BLaER1 (cell line): Measurements from ENCODE around the gene COTL1.
"Not testable (repeated sequence)": the region's sequence is repeated elsewhere in the genome, so short reads cannot be mapped to it uniquely, and the experiment has no call there.

ENCODE experiments used
- H3K27ac ChIP-seq: shearing (Covaris generic); formaldehyde crosslinking; 2 replicates; pipeline ENCODE4 v1.8.1; 2022
- H3K27me3 ChIP-seq: shearing (Covaris generic); formaldehyde crosslinking; 2 replicates; pipeline ENCODE4 v1.8.1; 2022
- H3K36me3 ChIP-seq: shearing (Covaris generic); formaldehyde crosslinking; 2 replicates; pipeline ENCODE4 v1.8.1; 2022
- H3K4me1 ChIP-seq: shearing (Covaris generic); formaldehyde crosslinking; 2 replicates; pipeline ENCODE4 v1.8.1; 2022
- H3K4me2 ChIP-seq: shearing (Covaris generic); formaldehyde crosslinking; 2 replicates; pipeline ENCODE4 v1.8.1; 2022
- H3K4me3 ChIP-seq: shearing (Covaris generic); formaldehyde crosslinking; 2 replicates; pipeline ENCODE4 v1.8.1; 2022
- H3K9ac ChIP-seq: shearing (Covaris generic); formaldehyde crosslinking; 2 replicates; pipeline ENCODE4 v1.8.1; 2022
- H3K9me3 ChIP-seq: shearing (Covaris generic); formaldehyde crosslinking; 2 replicates; pipeline ENCODE4 v1.8.1; 2022
- H4K20me1 ChIP-seq: shearing (Covaris generic); formaldehyde crosslinking; 2 replicates; pipeline ENCODE4 v1.8.1; 2022
- Cebpa-rat ChIP-seq: shearing (Covaris generic); IDR thresholded peaks from 2 replicates; pipeline ENCODE4 v1.8.1; 2022

The COTL1 gene

DNA sequence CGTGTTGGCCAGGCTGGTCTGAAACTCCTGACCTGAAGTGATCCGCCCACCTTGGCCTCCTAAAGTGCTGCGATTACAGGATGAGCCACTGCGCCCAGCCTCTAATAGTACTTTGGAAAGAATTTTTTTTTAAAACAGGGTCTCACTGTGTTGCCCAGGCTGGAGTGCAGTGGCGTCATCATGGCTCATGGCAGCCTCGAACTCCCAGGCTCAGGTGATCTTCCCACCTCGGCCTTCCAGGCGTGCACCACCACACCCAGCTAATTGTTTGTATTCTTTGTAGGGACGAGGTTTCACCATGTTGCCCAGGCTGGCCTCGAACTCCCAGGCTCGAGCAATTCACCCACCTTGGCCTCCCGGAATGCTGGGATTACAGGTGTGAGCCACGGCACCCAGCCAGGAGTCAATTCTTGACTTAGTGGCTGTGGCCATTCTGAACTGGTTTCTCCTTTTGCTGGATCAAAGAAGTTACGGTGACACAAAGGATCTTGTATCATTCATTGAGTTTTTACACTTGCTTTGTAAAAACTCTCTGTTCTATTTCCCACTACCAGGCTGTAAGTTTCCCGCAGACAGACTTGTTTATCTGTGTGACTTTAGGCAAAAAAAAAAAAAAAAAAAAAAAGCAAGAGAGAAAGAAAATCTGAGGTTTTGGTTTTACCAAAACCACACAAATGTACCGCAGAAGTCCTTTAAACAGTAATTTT, 12.7 kb upstream of the COTL1 start:
- H3K9ac ChIP-seq: no peak overlapping the region
- no peak overlapping the region for H3K4me3 ChIP-seq
- H3K36me3 ChIP-seq: no peaks in the 10 kb centered on the region
- no peak for TF ChIP-seq Cebpa-rat
- H3K27ac ChIP-seq: no peak overlapping the region
- no peaks in the 10 kb centered on the region for H3K9me3 ChIP-seq
- no peaks in the 10 kb centered on the region for H4K20me1 ChIP-seq
- no peaks in the 10 kb centered on the region for H3K27me3 ChIP-seq
- H3K4me1 ChIP-seq: peaks cover 50% of the 10 kb centered on the region
- peak overlapping the region; percentile 67 for H3K4me2 ChIP-seq

DNA sequence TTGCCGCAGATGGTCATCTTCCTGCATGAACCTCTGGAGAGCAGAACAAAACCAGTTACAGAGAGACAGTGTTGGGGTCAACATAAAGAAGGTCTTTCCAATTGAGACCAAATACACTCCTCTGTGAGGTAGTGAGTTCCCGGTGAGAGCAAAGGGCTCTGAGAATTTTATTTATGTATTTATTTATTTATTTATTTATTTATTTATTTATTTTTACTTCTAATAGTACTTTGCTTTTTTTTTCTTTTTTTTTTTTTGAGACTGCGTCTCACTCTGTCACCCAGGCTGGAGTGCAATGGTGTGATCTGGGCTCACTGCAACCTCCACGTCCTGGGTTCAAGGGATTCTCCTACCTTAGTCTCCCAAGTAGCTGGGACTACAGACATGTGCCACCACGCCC, 12.1 kb upstream of the COTL1 start:
- Histone ChIP-seq H3K4me1 (peaks cover 50% of the 10 kb centered on the region), H3K9ac (no peak overlapping the region)
- no peak for TF ChIP-seq Cebpa-rat

DNA sequence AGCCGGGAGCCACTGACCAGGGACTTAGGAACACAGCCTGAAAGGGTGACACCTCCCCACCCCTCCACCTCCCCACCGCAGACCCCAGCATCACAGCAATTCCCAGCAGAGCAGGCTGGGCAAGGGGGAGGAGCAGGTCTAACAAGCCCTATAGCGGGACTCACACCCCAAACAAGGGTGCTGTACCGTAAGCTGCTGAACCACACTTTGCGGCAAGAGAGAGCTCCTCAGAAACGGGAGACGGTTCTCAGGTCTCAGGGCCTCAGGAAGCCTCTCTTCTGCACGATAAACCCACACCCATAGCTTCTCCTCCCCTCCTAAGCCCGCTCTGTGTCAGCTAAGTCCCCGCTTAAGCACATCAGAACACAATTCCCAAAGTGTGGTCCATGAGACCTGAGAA, 11.7 kb upstream of the COTL1 start:
- H3K4me2 ChIP-seq: peak overlapping the region; percentile 47
- no peaks in the 10 kb centered on the region for H3K9me3 ChIP-seq
- H3K9ac ChIP-seq: no peak overlapping the region
- TF ChIP-seq Cebpa-rat: no peak
- no peaks in the 10 kb centered on the region for H3K36me3 ChIP-seq
- H3K4me3 ChIP-seq: no peak overlapping the region
- H4K20me1 ChIP-seq: no peaks in the 10 kb centered on the region
- H3K27me3 ChIP-seq: no peaks in the 10 kb centered on the region
- H3K27ac ChIP-seq: no peak overlapping the region
- H3K4me1 ChIP-seq: peaks cover 50% of the 10 kb centered on the region

More for the DNA sequence above, 12.1 kb upstream of the COTL1 start:
- no peaks in the 10 kb centered on the region for H3K36me3 ChIP-seq
- H3K4me3 ChIP-seq: no peak overlapping the region
- no peaks in the 10 kb centered on the region for H4K20me1 ChIP-seq
- peak overlapping the region; percentile 47 for H3K4me2 ChIP-seq
- H3K9me3 ChIP-seq: no peaks in the 10 kb centered on the region
- H3K27me3 ChIP-seq: no peaks in the 10 kb centered on the region
- H3K27ac ChIP-seq: no peak overlapping the region

DNA sequence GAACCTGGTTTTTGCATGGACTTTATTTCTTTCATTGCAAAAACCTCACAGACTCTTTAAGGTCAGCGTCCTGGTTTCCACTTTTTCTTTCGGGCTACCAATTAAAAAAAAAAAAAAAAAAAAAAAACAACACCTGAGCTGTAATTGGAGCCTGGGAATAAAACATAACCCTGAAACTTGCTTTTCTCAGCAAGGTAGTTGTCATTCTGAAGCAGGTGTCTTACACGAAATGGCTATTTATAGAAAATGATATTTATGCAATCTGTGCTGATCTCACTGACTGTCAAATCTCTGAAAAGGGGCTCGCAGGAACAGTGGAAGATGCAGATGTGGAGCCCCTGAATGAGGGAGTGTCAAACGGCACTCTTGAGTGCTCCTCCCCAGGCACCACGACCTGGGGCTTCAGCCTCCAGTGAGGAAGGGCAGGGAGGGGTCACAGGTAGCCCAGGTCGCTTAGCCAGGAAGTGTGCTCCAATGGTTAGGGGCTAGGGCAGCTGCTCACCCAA, 10.4 kb upstream of the COTL1 start:
- no peak overlapping the region for H3K4me3 ChIP-seq
- no peak overlapping the region; the same call in 1 of the 2 replicates for H3K4me2 ChIP-seq
- H3K4me1 ChIP-seq: peaks cover 50% of the 10 kb centered on the region

DNA sequence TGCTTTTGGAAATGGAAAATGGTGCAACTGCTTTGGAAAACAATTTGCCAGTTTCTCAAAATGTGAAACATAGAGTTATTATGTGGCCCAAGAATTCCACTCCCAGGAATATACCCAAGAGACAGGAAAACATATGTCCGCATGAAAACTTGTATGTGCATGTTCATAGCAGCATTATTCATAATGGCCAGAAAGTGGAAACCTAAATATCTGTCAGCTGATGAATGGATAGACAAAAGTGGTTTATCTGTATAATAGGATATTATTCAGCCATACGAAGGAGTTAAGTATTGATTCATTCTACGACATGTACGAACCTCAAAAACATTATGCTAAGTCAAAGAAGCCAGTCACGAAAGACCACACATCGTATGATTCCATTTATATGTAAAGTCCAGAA, 7.7 kb upstream of the COTL1 start:
- Histone ChIP-seq H3K27me3 (no peaks in the 10 kb centered on the region), H3K36me3 (no peaks in the 10 kb centered on the region), H3K4me3 (no peak overlapping the region), H3K9ac (no peak overlapping the region), H3K9me3 (no peaks in the 10 kb centered on the region), H3K4me2 (no peak overlapping the region), H4K20me1 (no peaks in the 10 kb centered on the region), H3K4me1 (peaks cover 36% of the 10 kb centered on the region), H3K27ac (no peak overlapping the region)
- no peak for TF ChIP-seq Cebpa-rat

More for the DNA sequence above, 10.4 kb upstream of the COTL1 start:
- Histone ChIP-seq H3K9ac (no peak overlapping the region), H3K27me3 (no peaks in the 10 kb centered on the region), H3K9me3 (no peaks in the 10 kb centered on the region), H4K20me1 (no peaks in the 10 kb centered on the region), H3K36me3 (no peaks in the 10 kb centered on the region), H3K27ac (no peak overlapping the region)
- TF ChIP-seq Cebpa-rat: no peak

DNA sequence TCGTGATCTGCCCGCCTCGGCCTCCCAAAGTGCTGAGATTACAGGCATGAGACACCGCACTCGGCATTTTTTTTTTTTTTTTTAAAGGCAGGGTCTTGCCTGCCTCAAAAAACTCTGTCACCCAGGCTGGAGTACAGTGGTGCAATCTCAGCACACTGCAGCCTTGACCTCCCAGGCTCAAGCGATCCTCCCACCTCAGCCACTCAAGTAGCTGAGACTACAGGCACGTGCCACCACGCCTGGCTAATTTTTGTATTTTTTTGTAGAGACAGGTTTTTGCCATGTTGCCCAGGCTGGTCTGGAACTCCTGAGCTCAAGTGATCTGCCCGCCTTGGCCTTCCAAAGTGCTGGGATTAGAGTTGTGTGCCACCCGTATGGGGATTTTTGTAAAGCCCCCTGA, 3.0 kb upstream of the COTL1 start:
- H3K27me3 ChIP-seq: peaks cover 18% of the 10 kb centered on the region
- not testable (repeated sequence) for H3K36me3 ChIP-seq, H3K9me3 ChIP-seq, H3K9ac ChIP-seq, H3K27ac ChIP-seq, H3K4me3 ChIP-seq, H3K4me2 ChIP-seq
- H3K4me1 ChIP-seq: peaks cover 44% of the 10 kb centered on the region
- H4K20me1 ChIP-seq: peaks cover 11% of the 10 kb centered on the region; the same call in 1 of the 2 replicates

DNA sequence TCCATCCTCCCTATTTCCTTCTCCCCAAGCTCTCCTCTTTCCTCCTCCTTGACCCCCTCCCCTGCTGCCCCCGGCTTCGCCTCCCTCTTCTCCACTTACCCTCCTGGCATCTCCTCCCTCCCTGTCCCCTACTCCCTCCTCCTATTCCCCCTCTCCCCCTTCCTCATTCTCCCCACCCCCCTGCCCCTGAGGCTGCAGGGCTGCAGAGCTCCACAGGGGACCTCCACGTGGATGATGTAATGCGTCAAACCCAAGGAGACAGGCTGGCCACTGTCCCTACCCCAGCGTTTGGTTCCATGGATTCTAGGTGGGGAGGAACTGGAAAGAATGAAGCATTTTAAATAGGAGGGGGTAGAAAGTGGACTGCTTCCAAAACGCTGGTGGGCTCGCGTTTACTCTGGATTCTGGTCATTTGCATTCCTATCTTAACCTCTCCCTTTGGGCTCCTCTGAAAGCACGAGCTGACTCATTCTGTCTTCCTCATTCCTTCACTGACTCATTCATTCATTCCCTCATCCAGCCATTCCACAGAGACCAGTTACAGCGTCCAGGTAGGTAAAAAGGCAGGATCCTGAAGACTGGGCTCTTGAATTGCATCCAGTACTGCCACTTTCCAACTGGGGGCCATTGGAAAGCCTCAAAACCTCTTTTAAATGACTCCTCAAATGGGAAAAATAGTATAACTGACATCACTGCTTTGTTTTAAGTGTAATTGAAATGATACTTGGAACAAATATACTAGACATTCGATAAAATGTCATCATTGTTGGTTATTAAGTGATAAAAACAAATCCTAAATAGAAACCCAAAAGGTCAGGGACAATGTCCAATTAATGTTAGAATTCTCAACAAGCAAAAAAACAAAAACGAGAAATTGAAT, 943 bp upstream of the COTL1 start:
- Histone ChIP-seq H3K4me3 (no peak overlapping the region), H3K27me3 (peaks cover 19% of the 10 kb centered on the region), H4K20me1 (peaks cover 32% of the 10 kb centered on the region; the same call in 1 of the 2 replicates), H3K36me3 (no peaks in the 10 kb centered on the region), H3K9me3 (no peaks in the 10 kb centered on the region), H3K4me1 (peaks cover 65% of the 10 kb centered on the region), H3K9ac (no peak overlapping the region), H3K4me2 (no peak overlapping the region; the same call in 1 of the 2 replicates), H3K27ac (no peak overlapping the region)
- TF ChIP-seq Cebpa-rat: no peak

DNA sequence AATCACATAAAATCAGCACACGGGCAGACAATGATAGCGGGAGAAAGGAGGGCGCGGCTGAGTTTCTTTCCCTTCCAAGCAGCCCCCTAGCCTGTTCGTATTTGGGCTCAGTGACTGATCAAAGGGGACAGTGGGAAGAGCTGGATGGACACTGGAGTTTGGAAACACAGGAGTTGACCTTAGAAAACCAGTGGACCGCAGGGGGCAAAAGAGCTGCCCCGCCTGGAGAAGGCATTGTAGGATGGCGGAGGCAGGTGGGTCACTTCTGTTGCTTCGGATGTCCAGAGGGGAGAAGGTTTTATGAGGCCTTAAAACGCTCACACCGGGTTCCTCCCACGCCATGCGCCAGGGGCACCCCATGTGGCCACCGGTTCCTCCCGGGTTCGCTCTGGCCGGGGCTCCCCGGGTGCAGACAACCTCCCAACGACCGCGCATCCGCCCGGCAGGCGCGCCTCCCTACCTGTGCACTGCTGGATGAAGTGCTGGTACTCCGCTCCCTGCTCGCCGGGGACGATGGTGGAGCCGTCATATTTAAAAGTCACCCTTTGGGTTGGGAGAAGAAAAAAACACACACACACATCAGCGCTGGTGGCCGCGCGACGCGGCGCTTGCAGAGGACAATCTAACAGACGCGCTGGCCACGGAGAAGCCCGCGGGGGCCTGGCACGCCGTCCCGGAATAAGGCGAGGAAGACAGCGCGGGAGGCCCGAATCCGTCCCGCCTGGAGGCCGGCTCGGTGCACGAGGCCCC, 662 bp downstream of the COTL1 start:
- Histone ChIP-seq H3K27ac (peak overlapping the region; percentile 62), H3K4me3 (peak overlapping the region; percentile 85), H3K27me3 (peaks cover 19% of the 10 kb centered on the region), H3K4me2 (peak overlapping the region; percentile 100), H3K9me3 (no peaks in the 10 kb centered on the region), H3K4me1 (peaks cover 68% of the 10 kb centered on the region), H4K20me1 (peaks cover 36% of the 10 kb centered on the region; the same call in 1 of the 2 replicates), H3K36me3 (no peaks in the 10 kb centered on the region; the same call in 1 of the 2 replicates), H3K9ac (peak overlapping the region; percentile 81)
- TF ChIP-seq Cebpa-rat: no peak

DNA sequence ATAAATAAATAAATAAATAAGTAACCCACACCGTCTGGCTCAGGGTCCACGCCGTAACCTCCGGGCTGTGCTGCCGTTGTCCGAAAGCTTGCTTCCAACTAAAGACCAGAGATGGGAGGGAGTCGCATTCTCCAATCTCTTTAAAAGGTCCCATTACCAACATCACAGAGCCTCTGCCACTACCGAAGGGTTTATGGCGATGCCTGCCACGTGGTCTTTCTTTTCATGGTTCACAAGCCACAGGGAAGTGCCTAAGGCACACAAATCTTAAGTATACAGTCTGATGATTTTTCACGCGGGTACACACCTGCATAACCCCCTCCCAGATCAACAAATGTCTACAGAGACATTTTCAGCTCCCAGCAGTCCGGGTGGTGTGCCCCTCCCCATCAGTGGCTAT, 1.4 kb downstream of the COTL1 start:
- Histone ChIP-seq H3K9me3 (no peaks in the 10 kb centered on the region), H3K27ac (no peak overlapping the region), H3K4me1 (peaks cover 62% of the 10 kb centered on the region), H3K4me2 (peak overlapping the region; percentile 100), H4K20me1 (peaks cover 42% of the 10 kb centered on the region; the same call in 1 of the 2 replicates), H3K36me3 (no peaks in the 10 kb centered on the region; the same call in 1 of the 2 replicates), H3K4me3 (peak overlapping the region; percentile 85), H3K9ac (peak overlapping the region; percentile 81; the same call in 1 of the 2 replicates), H3K27me3 (peaks cover 19% of the 10 kb centered on the region)
- TF ChIP-seq Cebpa-rat: no peak
